Heart left ventricle (tissue), 16 donors: ENCODE results near the gene PPARG. TPM values are rescaled to one million over a fixed set of nuclear protein-coding genes. Genes with fewer than 3 reads are reported as not detected.
A peak's percentile ranks its signal among the peaks of the same experiment; 100 is the strongest.

Source experiments
- ATAC-seq, 4 donors: fragments of 200-7000 bp; cut with Tn5 transposase; one replicate each; pipeline ENCODE4 v1.9.1; 2020 to 2022; ENCODE audit warnings: moderate library complexity in 4 of 4, mild to moderate bottlenecking in 3 of 4, moderate number of reproducible peaks in 1 of 4
- DNase-seq, 5 donors: peaks; one replicate each; pipeline ENCODE4 v3.0.0-alpha.2; 2020
- H3K27ac ChIP-seq, 12 donors: fragments of 200-600 bp; sonication (generic) in 4 of 12; one replicate each; pipeline versions ENCODE4 v1.5.0 to v1.8.0; 2016 to 2022; ENCODE audit warnings: mild to moderate bottlenecking in 2 of 12
- H3K27me3 ChIP-seq, 9 donors: fragments of 200-600 bp; sonication (generic) in 2 of 9; one replicate each; pipeline versions ENCODE4 v1.5.1 to v1.8.0; 2016 to 2022; ENCODE audit warnings: mild to moderate bottlenecking in 3 of 9
- H3K36me3 ChIP-seq, 9 donors: fragments of 200-600 bp; sonication (generic) in 2 of 9; one replicate each; pipeline versions ENCODE4 v1.5.0 to v1.8.0; 2018 to 2022; ENCODE audit warnings: mild to moderate bottlenecking in 2 of 9
- H3K4me1 ChIP-seq, 12 donors: fragments of 200-600 bp; sonication (generic) in 4 of 12; one replicate each; pipeline versions ENCODE4 v1.5.0 to v1.8.0; 2016 to 2022; ENCODE audit warnings: mild to moderate bottlenecking in 3 of 12
- H3K4me3 ChIP-seq, 12 donors: fragments of 200-600 bp; sonication (generic) in 4 of 12; one replicate each; pipeline versions ENCODE4 v1.5.0 to v1.8.0; 2017 to 2022; ENCODE audit warnings: mild to moderate bottlenecking in 9 of 12, moderate library complexity in 4 of 12
- H3K9me3 ChIP-seq, 12 donors: fragments of 200-600 bp; sonication (generic) in 4 of 12; one replicate each; pipeline versions ENCODE4 v1.5.0 to v1.8.0; 2016 to 2022; ENCODE audit warnings: mild to moderate bottlenecking in 1 of 12
- POLR2A ChIP-seq, 2 donors: fragments of 450-650 bp; IDR thresholded peaks; one replicate each; pipeline ENCODE4 v1.6.1; 2017; ENCODE audit warnings: antibody characterized with exemption in 2 of 2, mild to moderate bottlenecking in 2 of 2, moderate library complexity in 2 of 2
- WGBS, 4 donors: extraction: QIAGEN DNeasy Blood & Tissue Kit in 2 of 4; methylation state at CpG; one replicate each; pipeline versions ENCODE4 v1.1.5 to v1.1.7; 2013 to 2018; 5-methylcytosine and 5-hydroxymethylcytosine counted together
- intact Hi-C, 10 donors: fragments of 100-400 bp; cut with DNase I; formaldehyde crosslinking; loops; one replicate each; pipeline versions ENCODE4 v1.11.1 to v1.14.2; 2022
- polyA plus RNA-seq, 2 donors: library from polyadenylated mRNA; stranded (reverse); fragments of 200-250 nt; gene quantifications; one replicate each; pipeline ENCODE4 v1.2.3, GENCODE V29; 2013
- total RNA-seq, 9 donors: library from RNA; depleted of rRNA in 2 of 9; stranded (reverse); fragments of >200 nt in 2 of 9; fragmentation: NEBNext Ultra II Directional in 3 of 9; extraction: Animal tissue kit (Norgen Biotek cat#: 25700) in 3 of 9; gene quantifications; one replicate each; pipeline versions ENCODE4 v1.1.0 to v1.2.4, GENCODE V29; 2016 to 2023
- TF ChIP-seq, protein P1 (sequence below), 12 donors: fragments of 200-600 bp; sonication (generic) in 4 of 12; IDR thresholded peaks; one replicate each; pipeline versions ENCODE4 v1.5.0 to v1.8.0; 2018 to 2022; ENCODE audit warnings: antibody characterized with exemption in 12 of 12, mild to moderate bottlenecking in 5 of 12
- donor health status: ischemic (EF 13 %, LVEDD 7.1; RV severe dilation, severe dysfunction).
- donor health status: healthy with polysubstance abuse.
- donor health status: DM: no; HTN: yes; CAD: no.
- donor health status: DM: no; HTN: no; CAD: no.
- donor health status: ischemic (EF 25% LVEDD 6.9; RV normal size, moderate dysfunction).
- donor health status: ischemic (EF 25% LVEDD 5.7; RV mildly dilated, moderate dysfunction).
- donor health status: healthy.
- donor health status: DM: yes; HTN: yes; CAD: no.
- donor health status: ischemic (EF 35%, LVEDD 5.7; RV mildly dilated, moderate dysfunction).
- donor health status: nonischemic (EF 11% LVEDD 7.7; RV severe dilation, severe dysfunction).
- donor health status: DM: yes; HTN: yes; CAD: no.
- donor health status: PGD.
- donor health status: ischemic (EF 29% LVEDD 5.4; RV normal size, mild dysfunction).
- donor health status: nonischemic (EF 23%, LVEDD 6.1; RV moderate dilation, normal function).

The PPARG gene
- total and polyA plus RNA-seq, 11 donors = 8.9 to 30.3 (median 20.0) TPM

DNA sequence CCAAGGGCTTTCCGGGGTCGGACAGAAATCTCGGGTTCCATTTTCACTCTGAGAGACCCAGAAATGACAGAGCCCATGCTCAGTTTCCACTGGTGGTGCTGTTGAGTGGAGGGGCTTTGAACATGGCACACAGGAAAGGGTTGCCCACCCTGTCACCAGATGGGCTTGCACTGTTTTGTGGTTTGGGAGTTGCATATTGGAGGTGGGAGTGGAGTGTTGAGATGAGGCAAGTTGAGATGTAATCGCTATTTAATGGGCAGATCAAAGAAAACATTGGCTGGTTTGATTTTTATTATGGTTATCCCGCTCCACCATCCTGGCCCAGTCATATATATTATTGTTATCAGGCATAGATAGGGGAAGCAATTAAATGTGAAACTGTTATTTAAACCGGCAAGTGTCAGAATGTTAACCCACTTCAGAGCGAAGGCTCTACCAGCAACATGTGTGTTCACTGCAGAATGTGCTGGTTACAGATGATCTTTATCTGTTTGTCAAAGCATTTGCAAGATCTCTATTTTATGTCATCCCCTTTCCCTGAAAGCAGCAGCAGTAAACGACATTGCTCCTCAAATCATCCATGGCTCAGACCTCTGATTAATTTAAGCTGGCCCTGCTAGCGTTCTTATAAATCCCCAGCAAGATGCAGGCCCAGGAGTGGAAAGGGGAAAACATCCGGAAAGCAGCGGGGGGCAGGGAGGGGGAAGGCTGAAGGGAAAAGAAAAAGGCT lies 137.1 kb downstream of the PPARG start:
- TF ChIP-seq, protein P1, sequence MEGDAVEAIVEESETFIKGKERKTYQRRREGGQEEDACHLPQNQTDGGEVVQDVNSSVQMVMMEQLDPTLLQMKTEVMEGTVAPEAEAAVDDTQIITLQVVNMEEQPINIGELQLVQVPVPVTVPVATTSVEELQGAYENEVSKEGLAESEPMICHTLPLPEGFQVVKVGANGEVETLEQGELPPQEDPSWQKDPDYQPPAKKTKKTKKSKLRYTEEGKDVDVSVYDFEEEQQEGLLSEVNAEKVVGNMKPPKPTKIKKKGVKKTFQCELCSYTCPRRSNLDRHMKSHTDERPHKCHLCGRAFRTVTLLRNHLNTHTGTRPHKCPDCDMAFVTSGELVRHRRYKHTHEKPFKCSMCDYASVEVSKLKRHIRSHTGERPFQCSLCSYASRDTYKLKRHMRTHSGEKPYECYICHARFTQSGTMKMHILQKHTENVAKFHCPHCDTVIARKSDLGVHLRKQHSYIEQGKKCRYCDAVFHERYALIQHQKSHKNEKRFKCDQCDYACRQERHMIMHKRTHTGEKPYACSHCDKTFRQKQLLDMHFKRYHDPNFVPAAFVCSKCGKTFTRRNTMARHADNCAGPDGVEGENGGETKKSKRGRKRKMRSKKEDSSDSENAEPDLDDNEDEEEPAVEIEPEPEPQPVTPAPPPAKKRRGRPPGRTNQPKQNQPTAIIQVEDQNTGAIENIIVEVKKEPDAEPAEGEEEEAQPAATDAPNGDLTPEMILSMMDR (IDR thresholded peaks at IDR 0.05) = no peak
- TF ChIP-seq POLR2A (IDR thresholded peaks at IDR 0.05) = no peak
- H3K27ac ChIP-seq = no peak overlapping the region
- DNase-seq (no peak), ATAC-seq (no peak)
- WGBS, 4 donors = 80 to 85% (median 83%) methylated on average over 11 of the region's 11 CpGs
- no peaks in the 10 kb centered on the region for H3K27me3 ChIP-seq
- no peaks in the 10 kb centered on the region for H3K9me3 ChIP-seq
- H3K36me3 ChIP-seq = peaks cover 0 to 2% (median 0%) of the 10 kb centered on the region in 9 donors
- peaks cover 3 to 42% (median 22%) of the 10 kb centered on the region in 12 donors for H3K4me1 ChIP-seq
- intact Hi-C loops = no loop called here
- no peak overlapping the region for H3K4me3 ChIP-seq

DNA sequence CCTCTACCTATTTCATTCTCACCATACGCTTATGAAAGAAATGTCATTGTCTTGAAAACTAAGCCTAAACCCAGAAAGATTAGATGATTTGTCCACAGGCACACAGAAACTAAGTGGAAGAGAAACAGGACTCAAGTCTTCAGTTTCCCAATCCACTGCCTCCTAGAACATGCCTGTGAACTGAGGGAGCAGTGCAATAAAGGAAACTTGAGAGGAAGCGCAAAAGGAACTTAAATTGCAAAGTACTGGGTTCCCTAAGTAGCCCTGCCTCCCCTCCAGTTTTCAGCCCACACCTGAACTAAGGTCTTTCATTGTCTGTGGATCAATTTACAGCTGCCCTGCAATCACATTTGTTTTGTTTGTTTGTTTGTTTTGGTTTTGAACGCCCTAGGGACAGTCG lies 138.7 kb downstream of the PPARG start:
- H3K4me3 ChIP-seq = no peak overlapping the region
- ATAC-seq (no peak), DNase-seq (no peak)
- no peaks in the 10 kb centered on the region for H3K9me3 ChIP-seq
- 79 to 88% (median 84%) methylated on average over 4 of the region's 4 CpGs for WGBS, 4 donors
- H3K27me3 ChIP-seq = no peaks in the 10 kb centered on the region
- H3K36me3 ChIP-seq = no peaks in the 10 kb centered on the region
- no peak overlapping the region for H3K27ac ChIP-seq
- intact Hi-C loops = no loop called here
- H3K4me1 ChIP-seq = peaks cover 3 to 42% (median 22%) of the 10 kb centered on the region in 12 donors
- TF ChIP-seq, protein P1 (IDR thresholded peaks at IDR 0.05) = no peak
- no peak for TF ChIP-seq POLR2A (IDR thresholded peaks at IDR 0.05)

DNA sequence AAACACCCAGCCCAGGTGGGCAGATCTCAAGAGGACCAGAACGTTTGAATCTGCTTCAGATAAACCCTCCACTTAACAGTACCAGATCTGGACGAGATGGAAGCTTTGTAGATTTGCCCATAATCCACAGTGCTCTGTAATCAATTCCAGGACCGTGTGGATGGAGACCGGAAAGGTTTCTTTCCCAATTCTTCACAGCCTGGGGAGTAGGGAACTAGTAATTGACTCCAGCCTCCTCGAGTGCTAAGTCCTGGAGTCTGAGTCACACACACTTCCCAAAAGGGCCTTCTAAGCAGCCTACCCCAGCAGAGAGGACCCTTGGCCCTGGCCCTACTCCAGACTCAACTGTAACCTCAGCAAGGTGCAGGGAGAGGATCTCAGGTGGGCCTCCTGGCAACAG lies 139.3 kb downstream of the PPARG start:
- 70 to 89% (median 80%) methylated on average over 5 of the region's 5 CpGs for WGBS, 4 donors
- peaks cover 3 to 37% (median 20%) of the 10 kb centered on the region in 12 donors for H3K4me1 ChIP-seq
- H3K27me3 ChIP-seq = no peaks in the 10 kb centered on the region
- TF ChIP-seq POLR2A (IDR thresholded peaks at IDR 0.05) = no peak
- TF ChIP-seq, protein P1 (IDR thresholded peaks at IDR 0.05) = no peak
- no peak for ATAC-seq
- intact Hi-C loops = no loop called here
- no peak overlapping the region for H3K27ac ChIP-seq
- no peak overlapping the region for H3K4me3 ChIP-seq
- H3K9me3 ChIP-seq = no peaks in the 10 kb centered on the region
- no peak for DNase-seq
- H3K36me3 ChIP-seq = no peaks in the 10 kb centered on the region

DNA sequence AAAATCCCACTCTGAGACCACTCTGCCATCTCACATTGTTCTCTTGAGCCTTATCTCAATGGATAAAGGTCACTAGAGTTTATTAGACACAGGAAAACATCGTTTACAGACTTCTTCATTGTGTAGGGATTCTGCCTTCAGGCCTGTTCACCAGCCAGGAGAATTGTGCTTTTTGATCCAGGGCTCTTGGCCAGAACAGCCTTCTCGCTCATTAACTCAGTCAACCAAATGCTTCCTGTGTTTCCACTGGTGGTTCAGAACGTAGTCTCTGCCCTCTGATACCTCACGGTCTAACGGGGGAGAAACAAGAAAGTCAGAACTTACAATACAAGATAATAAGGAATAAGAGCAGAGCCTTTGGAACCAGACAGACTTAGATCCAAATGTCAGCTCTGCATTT lies 141.2 kb downstream of the PPARG start:
- no peak for DNase-seq
- H3K9me3 ChIP-seq = no peaks in the 10 kb centered on the region
- no peaks in the 10 kb centered on the region for H3K27me3 ChIP-seq
- peak in 1 of 4 donors; percentile 38 for ATAC-seq
- no peak overlapping the region for H3K27ac ChIP-seq
- intact Hi-C loops = no loop called here
- TF ChIP-seq, protein P1 (IDR thresholded peaks at IDR 0.05) = no peak
- TF ChIP-seq POLR2A (IDR thresholded peaks at IDR 0.05) = no peak
- H3K4me1 ChIP-seq = peaks cover 0 to 18% (median 2%) of the 10 kb centered on the region in 12 donors
- H3K36me3 ChIP-seq = peaks cover 0 to 10% (median 0%) of the 10 kb centered on the region in 9 donors
- 33 to 47% (median 38%) methylated on average over 5 of the region's 5 CpGs for WGBS, 4 donors
- H3K4me3 ChIP-seq = no peak overlapping the region
